GM23248 (cell line): Measurements from ENCODE around the gene EID3. TPM values are rescaled to one million over a fixed set of nuclear protein-coding genes. Genes with fewer than 3 reads are reported as not detected.

Experiments
- DNase-seq: peaks from one replicate; pipeline ENCODE4 v3.0.0-alpha.2; 2015
- H2AFZ ChIP-seq: fragments of 200-600 bp; sonication (generic); 2 replicates; pipeline ENCODE4 v1.6.1; 2016; ENCODE audit warnings: antibody characterized with exemption
- H3F3A ChIP-seq: fragments of 200-600 bp; sonication (generic); 2 replicates; pipeline ENCODE4 v1.6.1; 2016; ENCODE audit warnings: mild to moderate bottlenecking, antibody characterized with exemption, mixed run types; ENCODE audit not compliant: insufficient read depth
- H3K27ac ChIP-seq: fragments of 200-600 bp; sonication (generic); 2 replicates; pipeline ENCODE4 v1.5.1; 2016; ENCODE audit warnings: mild to moderate bottlenecking
- H3K27me3 ChIP-seq: fragments of 200-600 bp; sonication (generic); replicated peaks from 2 replicates; pipeline ENCODE4 v1.6.1; 2016; ENCODE audit warnings: mild to moderate bottlenecking; ENCODE audit not compliant: insufficient read depth
- H3K36me3 ChIP-seq: fragments of 200-600 bp; sonication (generic); 2 replicates; pipeline ENCODE4 v1.6.1; 2016; ENCODE audit warnings: low read depth, mild to moderate bottlenecking
- H3K4me1 ChIP-seq: fragments of 200-600 bp; sonication (generic); 2 replicates; pipeline ENCODE4 v1.6.1; 2016; ENCODE audit warnings: mild to moderate bottlenecking; ENCODE audit not compliant: insufficient read depth
- H3K4me2 ChIP-seq: fragments of 200-600 bp; sonication (generic); one replicate; pipeline ENCODE4 v1.6.1; 2016; ENCODE audit warnings: mild to moderate bottlenecking; ENCODE audit not compliant: unreplicated experiment
- H3K4me3 ChIP-seq: fragments of 200-600 bp; sonication (generic); 2 replicates; pipeline ENCODE4 v1.5.1; 2016; ENCODE audit warnings: mild to moderate bottlenecking
- H3K79me2 ChIP-seq: fragments of 200-600 bp; sonication (generic); 2 replicates; pipeline ENCODE4 v1.6.1; 2016; ENCODE audit warnings: mild to moderate bottlenecking; ENCODE audit not compliant: insufficient read depth
- H3K9ac ChIP-seq: fragments of 200-600 bp; sonication (generic); 2 replicates; pipeline ENCODE4 v1.6.1; 2016; ENCODE audit warnings: mild to moderate bottlenecking
- H3K9me2 ChIP-seq: fragments of 200-600 bp; sonication (generic); 2 replicates; pipeline ENCODE4 v1.6.1; 2016; ENCODE audit warnings: mixed run types, mild to moderate bottlenecking, moderate library complexity; ENCODE audit not compliant: insufficient read depth
- H3K9me3 ChIP-seq: fragments of 200-600 bp; sonication (generic); one replicate; pipeline ENCODE4 v1.6.1; 2017; ENCODE audit warnings: low read depth
- H4K20me1 ChIP-seq: fragments of 200-600 bp; sonication (generic); 2 replicates; pipeline ENCODE4 v1.6.0; 2016; ENCODE audit not compliant: insufficient read depth
- EZH2 ChIP-seq: fragments of 200-600 bp; sonication (generic); IDR thresholded peaks from 2 replicates; pipeline ENCODE4 v1.6.1; 2018; ENCODE audit warnings: antibody characterized with exemption, mild to moderate bottlenecking; ENCODE audit not compliant: insufficient read depth, poor library complexity, severe bottlenecking
- EZH2phosphoT487 ChIP-seq: fragments of 200-600 bp; sonication (generic); IDR thresholded peaks from 2 replicates; pipeline ENCODE4 v1.6.1; 2018; ENCODE audit warnings: antibody characterized with exemption, moderate library complexity, mild to moderate bottlenecking, low read depth; ENCODE audit not compliant: insufficient read depth
- WGBS, 2 experiments: methylation state at CpG; one replicate each; pipeline ENCODE4 v1.1.6; 2015 to 2017; ENCODE audit warnings: low lambda C conversion rate in 2 of 2, low coverage in 1 of 2; ENCODE audit errors: missing lambda C conversion rate in 2 of 2; 5-methylcytosine and 5-hydroxymethylcytosine counted together
- in situ Hi-C: fragments of 300-500 bp; cut with MboI; formaldehyde crosslinking; loops from 2 replicates; pipeline ENCODE4 v1.15.0; 2020
- polyA plus RNA-seq: library from polyadenylated mRNA; unstranded; fragments of >200 nt; fragmentation: Nextera tagmentation; extraction: Ambion mirVana; gene quantifications from 2 replicates; pipeline ENCODE4 v1.2.1, GENCODE V29; 2016
- total RNA-seq: library from RNA; depleted of rRNA; stranded (reverse); fragments of >200 nt; shearing (Covaris generic); gene quantifications from 2 replicates; pipeline ENCODE4 v1.2.3, GENCODE V29; 2014

The EID3 gene
- total and polyA plus RNA-seq, 2 experiments from 2014 or later: 5.7 to 6.9 TPM

DNA sequence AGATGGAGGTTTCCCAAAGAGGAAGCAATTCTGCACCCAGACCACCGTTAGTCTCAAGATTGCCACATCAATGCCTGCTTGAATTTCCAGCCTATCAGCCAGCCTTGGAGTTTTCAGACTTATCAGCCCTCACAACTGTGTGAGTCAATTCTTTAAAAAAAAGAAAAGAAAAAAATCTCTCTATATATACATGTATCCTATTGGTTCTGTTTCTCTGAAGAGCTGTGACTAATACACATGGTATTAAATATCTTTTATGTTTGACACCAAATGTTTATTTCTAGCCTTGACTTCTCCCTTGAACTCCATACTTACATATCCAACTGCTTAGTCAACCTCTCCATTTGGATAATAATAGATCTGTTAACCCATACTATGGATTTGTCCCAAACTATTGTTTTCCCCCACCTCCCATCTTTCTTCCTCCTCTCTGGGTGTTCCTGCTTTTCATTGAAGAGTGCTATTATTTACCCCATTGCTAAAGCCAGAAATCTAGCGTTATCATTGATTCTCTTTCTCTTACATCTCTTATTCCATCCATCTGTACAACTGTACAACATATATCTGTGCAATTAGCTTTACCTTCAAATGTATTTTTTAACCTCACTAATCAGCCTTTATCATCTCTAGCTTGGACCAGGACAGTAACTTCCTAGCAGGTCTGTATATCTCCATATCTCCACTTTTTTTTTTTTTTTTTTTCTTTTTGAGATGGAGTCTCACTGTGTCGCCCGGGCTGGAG, 22.7 kb upstream of the EID3 start:
- TF ChIP-seq EZH2: no peak
- no peak for TF ChIP-seq EZH2phosphoT487
- Histone ChIP-seq H2AFZ (peak overlapping the region; percentile 55), H3K9me2 (no peaks in the 10 kb centered on the region), H3K36me3 (no peaks in the 10 kb centered on the region), H3K27me3 (no peaks in the 10 kb centered on the region), H3F3A (peaks cover 45% of the 10 kb centered on the region), H3K9ac (peak overlapping the region; percentile 59), H4K20me1 (no peaks in the 10 kb centered on the region), H3K27ac (peak overlapping the region; percentile 85), H3K4me1 (peaks cover 51% of the 10 kb centered on the region), H3K79me2 (no peaks in the 10 kb centered on the region), H3K4me2 (peak overlapping the region; percentile 81), H3K9me3 (no peaks in the 10 kb centered on the region), H3K4me3 (peak overlapping the region; percentile 39)
- DNase-seq: peak; percentile 92
- in situ Hi-C loops: no loop called here
- WGBS, 2 experiments: 68 to 74% methylated on average over 4 of the region's 4 CpGs

DNA sequence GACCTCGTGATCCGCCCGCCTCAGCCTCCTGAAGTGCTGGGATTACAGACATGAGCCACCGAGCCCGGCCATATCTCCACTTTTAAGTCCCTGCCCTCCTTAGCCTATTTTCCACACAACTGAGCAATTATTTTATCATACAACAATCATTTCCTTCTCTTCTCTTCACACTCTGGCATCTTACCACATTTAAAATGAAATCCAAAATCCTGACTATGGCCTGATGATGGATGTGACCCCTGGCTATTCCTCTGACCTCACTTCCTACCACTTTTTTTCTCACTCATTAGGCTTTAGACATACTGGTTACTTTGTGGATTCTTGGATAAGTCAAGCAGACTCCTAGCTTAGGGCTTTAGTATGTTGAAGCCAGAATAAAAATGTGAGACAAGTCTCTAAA, 21.9 kb upstream of the EID3 start:
- H3K9me3 ChIP-seq: no peaks in the 10 kb centered on the region
- in situ Hi-C loops: no loop called here
- TF ChIP-seq EZH2: no peak
- no peak for TF ChIP-seq EZH2phosphoT487
- H3K36me3 ChIP-seq: no peaks in the 10 kb centered on the region
- 82 to 84% methylated on average over 5 of the region's 5 CpGs for WGBS, 2 experiments
- H3K27me3 ChIP-seq: no peaks in the 10 kb centered on the region
- no peak overlapping the region for H3K4me2 ChIP-seq
- H3K27ac ChIP-seq: peak overlapping the region; percentile 85
- H3K9me2 ChIP-seq: no peaks in the 10 kb centered on the region
- no peak overlapping the region for H2AFZ ChIP-seq
- H3K9ac ChIP-seq: peak overlapping the region; percentile 24; the same call in 1 of the 2 replicates
- H3K4me1 ChIP-seq: peaks cover 59% of the 10 kb centered on the region
- H3F3A ChIP-seq: peaks cover 52% of the 10 kb centered on the region
- peak; percentile 31 for DNase-seq
- H3K79me2 ChIP-seq: no peaks in the 10 kb centered on the region
- no peak overlapping the region for H3K4me3 ChIP-seq
- H4K20me1 ChIP-seq: no peaks in the 10 kb centered on the region

DNA sequence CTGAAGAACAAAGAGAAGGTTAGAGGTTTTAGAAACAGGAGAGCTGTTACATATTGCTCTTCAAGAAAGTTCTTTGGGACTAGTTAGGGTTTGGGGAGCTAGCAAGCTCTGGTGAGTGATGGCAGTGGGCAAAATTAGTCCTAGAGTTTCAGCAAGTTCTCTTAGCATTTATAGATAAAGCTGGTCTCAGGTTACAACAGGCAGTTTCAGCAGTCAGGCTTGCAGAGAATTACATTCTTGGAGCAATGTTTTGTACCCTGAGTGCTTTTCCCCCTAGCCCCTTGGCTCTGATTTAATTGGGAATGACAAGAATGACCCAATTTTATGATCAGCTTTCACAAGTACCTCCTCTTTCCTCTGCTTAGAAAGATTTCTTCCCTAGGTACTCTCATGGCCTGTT, 21.4 kb upstream of the EID3 start:
- in situ Hi-C loops: no loop called here
- DNase-seq: peak; percentile 45
- Histone ChIP-seq H3K9me3 (no peaks in the 10 kb centered on the region), H3K9me2 (no peaks in the 10 kb centered on the region), H3K36me3 (no peaks in the 10 kb centered on the region), H3F3A (peaks cover 52% of the 10 kb centered on the region), H4K20me1 (no peaks in the 10 kb centered on the region), H2AFZ (peak overlapping the region; percentile 26; the same call in 1 of the 2 replicates), H3K79me2 (peaks cover 2% of the 10 kb centered on the region), H3K4me3 (no peak overlapping the region), H3K9ac (peak overlapping the region; percentile 24), H3K27ac (peak overlapping the region; percentile 85), H3K4me1 (peaks cover 59% of the 10 kb centered on the region), H3K4me2 (no peak overlapping the region), H3K27me3 (no peaks in the 10 kb centered on the region)
- TF ChIP-seq EZH2phosphoT487 (no peak), EZH2 (no peak)

DNA sequence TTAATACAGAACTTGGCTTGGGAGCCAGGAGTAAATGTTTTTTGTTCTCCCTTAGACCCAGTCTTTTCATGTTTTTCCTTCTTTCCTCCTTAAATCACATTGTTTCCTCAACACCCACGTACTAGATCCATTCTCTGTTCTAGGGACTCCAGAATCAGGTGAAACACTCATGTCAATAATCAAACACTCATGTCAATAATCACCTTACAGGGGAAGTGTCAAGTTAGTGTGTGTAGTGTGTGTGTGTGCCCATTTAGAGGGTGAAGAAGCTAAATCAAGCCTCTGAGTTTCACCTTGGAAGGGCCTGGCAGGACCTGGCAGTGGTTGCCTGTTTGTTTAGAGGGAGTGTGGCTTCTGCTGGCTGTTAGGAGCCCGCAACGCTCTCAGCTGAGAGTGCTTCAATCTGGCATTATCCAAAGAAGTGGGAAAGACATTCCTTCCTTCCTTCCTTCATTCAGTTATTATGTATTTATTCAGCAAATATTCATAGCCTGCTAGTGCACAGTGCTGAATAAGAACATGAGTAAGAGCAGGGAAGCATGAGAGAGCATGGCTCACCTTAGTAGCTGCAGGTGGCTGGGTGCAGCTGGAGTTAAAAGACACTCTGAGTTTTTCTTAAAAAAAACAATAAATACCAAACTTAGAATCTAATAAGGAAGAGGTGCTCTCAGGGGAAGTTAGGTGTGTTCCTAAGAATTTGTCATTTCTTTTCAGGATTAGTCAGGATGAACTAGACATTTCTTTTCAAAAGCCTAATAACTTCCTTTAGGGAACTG, 17.6 kb upstream of the EID3 start:
- peaks cover 33% of the 10 kb centered on the region for H3K4me1 ChIP-seq
- H3K4me3 ChIP-seq: peak overlapping the region; percentile 96
- 48 to 50% methylated on average over 3 of the region's 3 CpGs for WGBS, 2 experiments
- peaks cover 40% of the 10 kb centered on the region for H3K79me2 ChIP-seq
- H3K9me3 ChIP-seq: no peaks in the 10 kb centered on the region
- peak overlapping the region; percentile 90 for H3K4me2 ChIP-seq
- H3K27me3 ChIP-seq: no peaks in the 10 kb centered on the region
- peaks cover 5% of the 10 kb centered on the region for H3K36me3 ChIP-seq
- DNase-seq: no peak
- H3K27ac ChIP-seq: peak overlapping the region; percentile 99
- no peak overlapping the region for H2AFZ ChIP-seq
- H4K20me1 ChIP-seq: no peaks in the 10 kb centered on the region; the same call in 1 of the 2 replicates
- H3F3A ChIP-seq: peaks cover 51% of the 10 kb centered on the region
- H3K9ac ChIP-seq: peak overlapping the region; percentile 99
- in situ Hi-C loops: no loop called here
- no peaks in the 10 kb centered on the region for H3K9me2 ChIP-seq
- TF ChIP-seq EZH2phosphoT487 (no peak), EZH2 (no peak)
